Stimulated activated CD4-positive, alpha-beta T cell treated with anti-CD3 and anti-CD28 coated beads, TNF-alpha, amount 100 ng/mL, for 1 hour (primary cell): ENCODE measurements around the gene GOLT1A.
"Not testable (repeated sequence)": the region's sequence is repeated elsewhere in the genome, so short reads cannot be mapped to it uniquely, and the experiment has no call there.

Experiments used
- DNase-seq, 3 donors: peaks; one replicate each; pipeline ENCODE4 v3.0.0-alpha.2; 2020; ENCODE audit warnings: low read depth in 3 of 3, low spot score in 1 of 3

The GOLT1A gene

GRCh38 chr1:204249736-204250427, 36.1 kb upstream of the GOLT1A start:
- DNase-seq = no peak

GRCh38 chr1:204248954-204249353, 35.2 kb upstream of the GOLT1A start:
- no peak for DNase-seq

GRCh38 chr1:204246876-204247275, 33.1 kb upstream of the GOLT1A start:
- DNase-seq = no peak

GRCh38 chr1:204242920-204243319, 29.1 kb upstream of the GOLT1A start:
- no peak for DNase-seq

- DNase-seq = no peak
Measured at GRCh38 chr1:204241914-204242313, 28.1 kb upstream of the GOLT1A start.

- no peak for DNase-seq
Measured at GRCh38 chr1:204241050-204241449, 27.3 kb upstream of the GOLT1A start.

GRCh38 chr1:204240233-204240632, 26.4 kb upstream of the GOLT1A start:
- no peak for DNase-seq

- not testable (repeated sequence) for DNase-seq
Measured at GRCh38 chr1:204239401-204239800, 25.6 kb upstream of the GOLT1A start.

GRCh38 chr1:204238520-204238919, 24.7 kb upstream of the GOLT1A start:
- not testable (repeated sequence) for DNase-seq

GRCh38 chr1:204237515-204237914, 23.7 kb upstream of the GOLT1A start:
- not testable (repeated sequence) for DNase-seq

GRCh38 chr1:204232526-204232925, 18.7 kb upstream of the GOLT1A start:
- DNase-seq = no peak

GRCh38 chr1:204230211-204230610, 16.4 kb upstream of the GOLT1A start:
- DNase-seq = no peak

- DNase-seq = no peak
Measured at GRCh38 chr1:204228896-204229295, 15.1 kb upstream of the GOLT1A start.

GRCh38 chr1:204227996-204228785, 14.4 kb upstream of the GOLT1A start:
- DNase-seq = no peak

- no peak for DNase-seq
Measured at GRCh38 chr1:204227351-204227750, 13.6 kb upstream of the GOLT1A start.

- no peak for DNase-seq
Measured at GRCh38 chr1:204225841-204226735, 12.3 kb upstream of the GOLT1A start.

GRCh38 chr1:204224655-204225054, 10.9 kb upstream of the GOLT1A start:
- DNase-seq = no peak

GRCh38 chr1:204223129-204223860, 9.5 kb upstream of the GOLT1A start:
- no peak for DNase-seq

- DNase-seq = no peak
Measured at GRCh38 chr1:204222764-204223055, 8.9 kb upstream of the GOLT1A start.

- no peak for DNase-seq
Measured at GRCh38 chr1:204222006-204222763, 8.4 kb upstream of the GOLT1A start.
